MM.1S (cell line): ENCODE results near the gene ATP8B3.

ENCODE experiments used
- EZH2 ChIP-seq: fragments of 300-600 bp; sonication (generic); optimal IDR thresholded peaks from 2 replicates; pipeline ENCODE3; 2017; ENCODE audit warnings: low read depth, mild to moderate bottlenecking, antibody characterized with exemption, low read length, mixed read lengths
- EZH2phosphoT487 ChIP-seq: fragments of 300-600 bp; sonication (generic); IDR thresholded peaks from 2 replicates; pipeline ENCODE4 v1.6.1; 2018; ENCODE audit warnings: antibody characterized with exemption, low read length
- TF ChIP-seq, protein P1 (sequence below): fragments of 300-600 bp; sonication (generic); IDR thresholded peaks from 2 replicates; pipeline ENCODE4 v1.5.1; 2016; ENCODE audit warnings: antibody characterized with exemption, low read length, mixed read lengths

DNA sequence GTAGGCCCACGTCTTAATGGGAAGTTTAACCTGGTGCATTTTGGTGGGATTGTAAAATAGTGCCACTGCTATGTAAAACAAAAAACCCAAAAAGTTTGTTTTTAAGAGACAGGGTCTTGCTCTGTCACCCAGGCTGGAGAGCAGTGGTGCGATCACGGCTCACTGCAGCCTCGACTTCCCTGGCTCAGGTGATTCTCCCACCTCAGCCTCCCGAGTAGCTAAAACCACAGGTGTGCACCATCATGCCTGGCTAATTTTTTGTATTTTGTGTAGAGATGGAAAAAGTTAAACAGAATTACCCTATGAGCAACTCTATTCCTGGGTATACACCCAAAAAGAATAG is 37.0 kb upstream of the ATP8B3 start:
- no peak for TF ChIP-seq EZH2
- TF ChIP-seq, protein P1, sequence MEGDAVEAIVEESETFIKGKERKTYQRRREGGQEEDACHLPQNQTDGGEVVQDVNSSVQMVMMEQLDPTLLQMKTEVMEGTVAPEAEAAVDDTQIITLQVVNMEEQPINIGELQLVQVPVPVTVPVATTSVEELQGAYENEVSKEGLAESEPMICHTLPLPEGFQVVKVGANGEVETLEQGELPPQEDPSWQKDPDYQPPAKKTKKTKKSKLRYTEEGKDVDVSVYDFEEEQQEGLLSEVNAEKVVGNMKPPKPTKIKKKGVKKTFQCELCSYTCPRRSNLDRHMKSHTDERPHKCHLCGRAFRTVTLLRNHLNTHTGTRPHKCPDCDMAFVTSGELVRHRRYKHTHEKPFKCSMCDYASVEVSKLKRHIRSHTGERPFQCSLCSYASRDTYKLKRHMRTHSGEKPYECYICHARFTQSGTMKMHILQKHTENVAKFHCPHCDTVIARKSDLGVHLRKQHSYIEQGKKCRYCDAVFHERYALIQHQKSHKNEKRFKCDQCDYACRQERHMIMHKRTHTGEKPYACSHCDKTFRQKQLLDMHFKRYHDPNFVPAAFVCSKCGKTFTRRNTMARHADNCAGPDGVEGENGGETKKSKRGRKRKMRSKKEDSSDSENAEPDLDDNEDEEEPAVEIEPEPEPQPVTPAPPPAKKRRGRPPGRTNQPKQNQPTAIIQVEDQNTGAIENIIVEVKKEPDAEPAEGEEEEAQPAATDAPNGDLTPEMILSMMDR: no peak
- no peak for TF ChIP-seq EZH2phosphoT487
